Measurements from ENCODE around the gene LMO1.

DNA sequence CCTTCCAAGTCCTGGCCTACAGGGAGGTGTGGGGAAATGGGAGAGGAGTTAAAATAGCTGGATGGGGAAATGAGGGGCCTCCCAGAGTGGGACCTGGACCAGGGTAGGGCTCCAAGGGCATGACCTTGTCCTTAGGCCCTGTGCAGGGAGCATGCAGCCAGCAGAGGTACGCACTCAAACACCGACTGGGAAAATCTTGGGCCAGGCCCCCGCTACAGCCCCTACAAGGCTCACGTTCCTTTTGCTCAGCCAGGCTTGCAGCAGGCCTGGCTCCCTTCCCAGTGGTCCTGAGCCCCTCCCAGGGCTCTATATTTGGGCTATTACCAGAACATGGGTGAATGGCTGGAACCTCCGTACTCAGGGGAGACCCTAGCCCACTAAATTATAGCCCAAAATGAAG, 31.3 kb downstream of the LMO1 start:
- TF ChIP-seq, protein P1, sequence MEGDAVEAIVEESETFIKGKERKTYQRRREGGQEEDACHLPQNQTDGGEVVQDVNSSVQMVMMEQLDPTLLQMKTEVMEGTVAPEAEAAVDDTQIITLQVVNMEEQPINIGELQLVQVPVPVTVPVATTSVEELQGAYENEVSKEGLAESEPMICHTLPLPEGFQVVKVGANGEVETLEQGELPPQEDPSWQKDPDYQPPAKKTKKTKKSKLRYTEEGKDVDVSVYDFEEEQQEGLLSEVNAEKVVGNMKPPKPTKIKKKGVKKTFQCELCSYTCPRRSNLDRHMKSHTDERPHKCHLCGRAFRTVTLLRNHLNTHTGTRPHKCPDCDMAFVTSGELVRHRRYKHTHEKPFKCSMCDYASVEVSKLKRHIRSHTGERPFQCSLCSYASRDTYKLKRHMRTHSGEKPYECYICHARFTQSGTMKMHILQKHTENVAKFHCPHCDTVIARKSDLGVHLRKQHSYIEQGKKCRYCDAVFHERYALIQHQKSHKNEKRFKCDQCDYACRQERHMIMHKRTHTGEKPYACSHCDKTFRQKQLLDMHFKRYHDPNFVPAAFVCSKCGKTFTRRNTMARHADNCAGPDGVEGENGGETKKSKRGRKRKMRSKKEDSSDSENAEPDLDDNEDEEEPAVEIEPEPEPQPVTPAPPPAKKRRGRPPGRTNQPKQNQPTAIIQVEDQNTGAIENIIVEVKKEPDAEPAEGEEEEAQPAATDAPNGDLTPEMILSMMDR (IDR thresholded peaks at IDR 0.05) = no peak
- no peak for TF ChIP-seq POLR2A (IDR thresholded peaks at IDR 0.05)

Measured in right lobe of liver (tissue), 4 donors.